HepG2 (cell line): Measurements from ENCODE around the gene NDRG2. TPM values are rescaled to one million over a fixed set of nuclear protein-coding genes. Genes with fewer than 3 reads are reported as not detected.

ENCODE experiments used
- AKAP8 ChIP-seq: sonication (generic); formaldehyde crosslinking; IDR thresholded peaks from 2 replicates; pipeline ENCODE4 v1.5.1; 2020; ENCODE audit warnings: mild to moderate bottlenecking, missing genetic modification reagents
- ARHGAP35 ChIP-seq: sonication (generic); formaldehyde crosslinking; IDR thresholded peaks from 2 replicates; pipeline ENCODE4 v1.9.0; 2022; ENCODE audit warnings: mild to moderate bottlenecking, inconsistent platforms, moderate library complexity, missing genetic modification reagents, borderline replicate concordance
- FOSL1 ChIP-seq: sonication (generic); formaldehyde crosslinking; IDR thresholded peaks from 2 replicates; pipeline ENCODE4 v1.9.0; 2021; ENCODE audit warnings: missing genetic modification reagents, borderline replicate concordance
- MBD4 ChIP-seq: IDR thresholded peaks from 2 replicates; pipeline ENCODE4 v1.6.1; 2012; ENCODE audit warnings: low read length, inconsistent platforms, borderline replicate concordance
- MED8 ChIP-seq: sonication (generic); formaldehyde crosslinking; IDR thresholded peaks from 2 replicates; pipeline ENCODE4 v1.8.1; 2023; ENCODE audit warnings: mild to moderate bottlenecking, missing genetic modification reagents; ENCODE audit not compliant: insufficient replicate concordance
- NFE2L2 ChIP-seq: fragments of 150-350 bp; IDR thresholded peaks from 2 replicates; pipeline ENCODE4 v1.6.1; 2014; ENCODE audit warnings: low read length
- RARA ChIP-seq: IDR thresholded peaks from 2 replicates; pipeline ENCODE4 v1.6.1; 2016; ENCODE audit warnings: missing genetic modification reagents, missing compliant biosample characterization
- SNAPC2 ChIP-seq: sonication (generic); formaldehyde crosslinking; IDR thresholded peaks from 2 replicates; pipeline ENCODE4 v1.8.1; 2022; ENCODE audit warnings: mild to moderate bottlenecking, missing genetic modification reagents
- TAF1 ChIP-seq: sonication (generic); formaldehyde crosslinking; IDR thresholded peaks from 2 replicates; pipeline ENCODE4 v1.4.0; 2020; ENCODE audit warnings: missing genetic modification reagents
- TEAD3 ChIP-seq: optimal IDR thresholded peaks from 2 replicates; pipeline ENCODE3; 2016; ENCODE audit warnings: borderline replicate concordance
- WIZ ChIP-seq: sonication (generic); formaldehyde crosslinking; IDR thresholded peaks from 2 replicates; pipeline ENCODE4 v1.5.1; 2020; ENCODE audit warnings: mild to moderate bottlenecking, missing genetic modification reagents
- ZBTB42 ChIP-seq: sonication (generic); formaldehyde crosslinking; IDR thresholded peaks from 2 replicates; pipeline ENCODE4 v1.5.0; 2020; ENCODE audit warnings: mild to moderate bottlenecking, missing genetic modification reagents
- ZFP1 ChIP-seq: IDR thresholded peaks from 2 replicates; pipeline ENCODE4 v1.6.1; 2016
- ZKSCAN8 ChIP-seq: IDR thresholded peaks from 2 replicates; pipeline ENCODE4 v1.6.1; 2016; ENCODE audit warnings: borderline replicate concordance, missing genetic modification reagents, missing compliant biosample characterization
- ZNF549 ChIP-seq: sonication (generic); formaldehyde crosslinking; IDR thresholded peaks from 2 replicates; pipeline ENCODE4 v1.5.0; 2020; ENCODE audit warnings: missing genetic modification reagents
- ZNF839 ChIP-seq: sonication (generic); formaldehyde crosslinking; IDR thresholded peaks from 2 replicates; pipeline ENCODE4 v1.4.0; 2020; ENCODE audit warnings: missing genetic modification reagents, mild to moderate bottlenecking, borderline replicate concordance
- ZNF883 ChIP-seq: sonication (generic); formaldehyde crosslinking; IDR thresholded peaks from 2 replicates; pipeline ENCODE4 v1.5.1; 2020; ENCODE audit warnings: mild to moderate bottlenecking, missing genetic modification reagents; ENCODE audit errors: not compliant biosample characterization
- ZNF891 ChIP-seq: sonication (generic); formaldehyde crosslinking; IDR thresholded peaks from 2 replicates; pipeline ENCODE4 v1.5.0; 2020; ENCODE audit warnings: mild to moderate bottlenecking, missing genetic modification reagents
- polyA plus RNA-seq, 8 experiments: library from polyadenylated mRNA; depleted of rRNA in 3 of 8; stranded (reverse) in 7 of 8; unstranded in 1 of 8; fragments of >200 nt; fragmentation: Illumina TruSeq in 4 of 8; extraction: Trizol in 4 of 8; gene quantifications; 2 replicates each; pipeline versions ENCODE4 v1.2.1 to v1.2.3, GENCODE V29; 2011 to 2016; ENCODE audit warnings: low read depth in 4 of 8, missing spikeins in 1 of 8, mixed read lengths in 1 of 8; ENCODE audit not compliant: insufficient read depth in 1 of 8
- total RNA-seq, 5 experiments: library from RNA; depleted of rRNA; stranded (reverse); fragments of >200 nt; fragmentation: Illumina TruSeq; extraction: Trizol; gene quantifications; 2 replicates each; pipeline ENCODE4 v1.2.3, GENCODE V29; 2016; ENCODE audit warnings: low read depth in 1 of 5
- TF ChIP-seq, protein P1 (sequence below): sonication (generic); formaldehyde crosslinking; IDR thresholded peaks from 2 replicates; pipeline ENCODE4 v1.8.0; 2022; ENCODE audit warnings: mild to moderate bottlenecking, missing genetic modification reagents, moderate library complexity
- TF ChIP-seq, protein P2 (sequence below): IDR thresholded peaks from 2 replicates; pipeline ENCODE4 v1.6.1; 2016; ENCODE audit warnings: low read depth, missing genetic modification reagents, missing compliant biosample characterization
- TF ChIP-seq, protein P3 (sequence below): sonication (generic); formaldehyde crosslinking; IDR thresholded peaks from 2 replicates; pipeline ENCODE4 v1.4.0; 2020; ENCODE audit warnings: missing genetic modification reagents
- TF ChIP-seq, protein P4 (sequence below): sonication (generic); formaldehyde crosslinking; IDR thresholded peaks from 2 replicates; pipeline ENCODE4 v1.5.1; 2020; ENCODE audit warnings: missing genetic modification reagents, mild to moderate bottlenecking, borderline replicate concordance

NDRG2 gene
- total and polyA plus RNA-seq, 2 of the 13 experiments (the other 11 are each of a cell fraction or from before 2014, with no cell fraction given) = 27.2 to 189 TPM

DNA sequence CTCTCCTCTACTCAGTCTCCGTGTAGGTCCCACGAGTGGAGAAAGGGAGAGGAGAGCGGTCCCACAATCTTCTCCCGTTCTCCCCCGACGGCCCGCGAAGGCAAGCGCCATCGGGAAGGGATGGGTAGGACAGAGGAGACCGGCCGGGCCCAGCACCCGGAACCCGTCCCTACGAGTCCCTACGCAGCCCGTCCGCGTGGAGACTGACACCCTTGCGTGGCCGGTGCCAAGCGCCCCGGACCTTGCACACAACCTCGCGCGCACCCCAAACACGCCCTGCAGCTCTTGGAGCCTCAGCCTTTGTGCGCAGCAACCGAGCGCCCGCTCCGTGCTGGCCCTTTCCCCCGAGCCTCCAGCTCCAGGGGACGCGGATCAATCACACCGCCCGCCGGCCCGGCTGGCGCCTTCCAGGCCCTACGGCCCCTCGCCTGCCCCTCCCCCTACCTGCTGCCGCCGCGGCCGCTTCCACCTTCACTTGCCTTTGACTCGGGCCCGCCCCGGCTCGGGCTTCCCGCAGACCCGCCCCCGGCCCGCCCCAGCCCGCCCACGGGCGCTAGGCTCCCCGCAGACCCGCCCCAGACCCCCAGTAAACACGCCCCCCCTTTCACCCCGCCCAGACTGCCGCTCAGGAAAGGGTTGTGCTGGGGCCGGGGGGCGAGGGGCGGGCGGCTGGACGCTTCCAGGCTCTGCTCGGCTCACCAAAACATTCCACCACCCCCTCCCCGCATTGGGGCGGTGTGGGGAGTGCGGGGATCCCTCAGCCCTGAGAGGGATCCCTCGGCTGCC lies at the start of gene NDRG2 (continued):
- TF ChIP-seq, protein P1, sequence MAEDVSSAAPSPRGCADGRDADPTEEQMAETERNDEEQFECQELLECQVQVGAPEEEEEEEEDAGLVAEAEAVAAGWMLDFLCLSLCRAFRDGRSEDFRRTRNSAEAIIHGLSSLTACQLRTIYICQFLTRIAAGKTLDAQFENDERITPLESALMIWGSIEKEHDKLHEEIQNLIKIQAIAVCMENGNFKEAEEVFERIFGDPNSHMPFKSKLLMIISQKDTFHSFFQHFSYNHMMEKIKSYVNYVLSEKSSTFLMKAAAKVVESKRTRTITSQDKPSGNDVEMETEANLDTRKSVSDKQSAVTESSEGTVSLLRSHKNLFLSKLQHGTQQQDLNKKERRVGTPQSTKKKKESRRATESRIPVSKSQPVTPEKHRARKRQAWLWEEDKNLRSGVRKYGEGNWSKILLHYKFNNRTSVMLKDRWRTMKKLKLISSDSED (CRISPR knock-in tag) = peak; percentile 74; the same call in 1 of the 2 replicates
- TF ChIP-seq ZKSCAN8 (CRISPR knock-in tag) (no peak), SNAPC2 (CRISPR knock-in tag) (no peak), FOSL1 (CRISPR knock-in tag) (peak; percentile 15; the same call in 1 of the 2 replicates), ZNF839 (no peak), RARA (peak; percentile 64), MBD4 (no peak), WIZ (CRISPR knock-in tag) (no peak), ZFP1 (CRISPR knock-in tag) (no peak), ARHGAP35 (CRISPR knock-in tag) (peak; percentile 85; the same call in 1 of the 2 replicates), ZNF883 (CRISPR knock-in tag) (no peak), ZBTB42 (CRISPR knock-in tag) (peak; percentile 53), NFE2L2 (no peak), TAF1 (CRISPR knock-in tag) (peak; percentile 86), TEAD3 (CRISPR knock-in tag) (no peak), MED8 (CRISPR knock-in tag) (peak; percentile 54), ZNF891 (peak; percentile 64), AKAP8 (CRISPR knock-in tag) (0 out of 2 replicates have a peak, but pooled peaks have one; percentile 24), ZNF549 (no peak)
- TF ChIP-seq, protein P2, sequence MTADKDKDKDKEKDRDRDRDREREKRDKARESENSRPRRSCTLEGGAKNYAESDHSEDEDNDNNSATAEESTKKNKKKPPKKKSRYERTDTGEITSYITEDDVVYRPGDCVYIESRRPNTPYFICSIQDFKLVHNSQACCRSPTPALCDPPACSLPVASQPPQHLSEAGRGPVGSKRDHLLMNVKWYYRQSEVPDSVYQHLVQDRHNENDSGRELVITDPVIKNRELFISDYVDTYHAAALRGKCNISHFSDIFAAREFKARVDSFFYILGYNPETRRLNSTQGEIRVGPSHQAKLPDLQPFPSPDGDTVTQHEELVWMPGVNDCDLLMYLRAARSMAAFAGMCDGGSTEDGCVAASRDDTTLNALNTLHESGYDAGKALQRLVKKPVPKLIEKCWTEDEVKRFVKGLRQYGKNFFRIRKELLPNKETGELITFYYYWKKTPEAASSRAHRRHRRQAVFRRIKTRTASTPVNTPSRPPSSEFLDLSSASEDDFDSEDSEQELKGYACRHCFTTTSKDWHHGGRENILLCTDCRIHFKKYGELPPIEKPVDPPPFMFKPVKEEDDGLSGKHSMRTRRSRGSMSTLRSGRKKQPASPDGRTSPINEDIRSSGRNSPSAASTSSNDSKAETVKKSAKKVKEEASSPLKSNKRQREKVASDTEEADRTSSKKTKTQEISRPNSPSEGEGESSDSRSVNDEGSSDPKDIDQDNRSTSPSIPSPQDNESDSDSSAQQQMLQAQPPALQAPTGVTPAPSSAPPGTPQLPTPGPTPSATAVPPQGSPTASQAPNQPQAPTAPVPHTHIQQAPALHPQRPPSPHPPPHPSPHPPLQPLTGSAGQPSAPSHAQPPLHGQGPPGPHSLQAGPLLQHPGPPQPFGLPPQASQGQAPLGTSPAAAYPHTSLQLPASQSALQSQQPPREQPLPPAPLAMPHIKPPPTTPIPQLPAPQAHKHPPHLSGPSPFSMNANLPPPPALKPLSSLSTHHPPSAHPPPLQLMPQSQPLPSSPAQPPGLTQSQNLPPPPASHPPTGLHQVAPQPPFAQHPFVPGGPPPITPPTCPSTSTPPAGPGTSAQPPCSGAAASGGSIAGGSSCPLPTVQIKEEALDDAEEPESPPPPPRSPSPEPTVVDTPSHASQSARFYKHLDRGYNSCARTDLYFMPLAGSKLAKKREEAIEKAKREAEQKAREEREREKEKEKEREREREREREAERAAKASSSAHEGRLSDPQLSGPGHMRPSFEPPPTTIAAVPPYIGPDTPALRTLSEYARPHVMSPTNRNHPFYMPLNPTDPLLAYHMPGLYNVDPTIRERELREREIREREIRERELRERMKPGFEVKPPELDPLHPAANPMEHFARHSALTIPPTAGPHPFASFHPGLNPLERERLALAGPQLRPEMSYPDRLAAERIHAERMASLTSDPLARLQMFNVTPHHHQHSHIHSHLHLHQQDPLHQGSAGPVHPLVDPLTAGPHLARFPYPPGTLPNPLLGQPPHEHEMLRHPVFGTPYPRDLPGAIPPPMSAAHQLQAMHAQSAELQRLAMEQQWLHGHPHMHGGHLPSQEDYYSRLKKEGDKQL (CRISPR knock-in tag) = 0 out of 2 replicates have a peak, but pooled peaks have one; percentile 29
- TF ChIP-seq, protein P3, sequence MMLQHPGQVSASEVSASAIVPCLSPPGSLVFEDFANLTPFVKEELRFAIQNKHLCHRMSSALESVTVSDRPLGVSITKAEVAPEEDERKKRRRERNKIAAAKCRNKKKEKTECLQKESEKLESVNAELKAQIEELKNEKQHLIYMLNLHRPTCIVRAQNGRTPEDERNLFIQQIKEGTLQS = 0 out of 2 replicates have a peak, but pooled peaks have one; percentile 47
- TF ChIP-seq, protein P4, sequence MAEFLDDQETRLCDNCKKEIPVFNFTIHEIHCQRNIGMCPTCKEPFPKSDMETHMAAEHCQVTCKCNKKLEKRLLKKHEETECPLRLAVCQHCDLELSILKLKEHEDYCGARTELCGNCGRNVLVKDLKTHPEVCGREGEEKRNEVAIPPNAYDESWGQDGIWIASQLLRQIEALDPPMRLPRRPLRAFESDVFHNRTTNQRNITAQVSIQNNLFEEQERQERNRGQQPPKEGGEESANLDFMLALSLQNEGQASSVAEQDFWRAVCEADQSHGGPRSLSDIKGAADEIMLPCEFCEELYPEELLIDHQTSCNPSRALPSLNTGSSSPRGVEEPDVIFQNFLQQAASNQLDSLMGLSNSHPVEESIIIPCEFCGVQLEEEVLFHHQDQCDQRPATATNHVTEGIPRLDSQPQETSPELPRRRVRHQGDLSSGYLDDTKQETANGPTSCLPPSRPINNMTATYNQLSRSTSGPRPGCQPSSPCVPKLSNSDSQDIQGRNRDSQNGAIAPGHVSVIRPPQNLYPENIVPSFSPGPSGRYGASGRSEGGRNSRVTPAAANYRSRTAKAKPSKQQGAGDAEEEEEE = 0 out of 2 replicates have a peak, but pooled peaks have one; percentile 18
